Tibial nerve (tissue), 4 donors: ENCODE results near the gene ESYT2. TPM values are rescaled to one million over a fixed set of nuclear protein-coding genes. Genes with fewer than 3 reads are reported as not detected.

ENCODE experiments used
- DNase-seq, 2 donors: peaks; one replicate each; pipeline ENCODE4 v3.0.0-alpha.2; 2019; ENCODE audit warnings: low spot score in 2 of 2
- H3K27ac ChIP-seq, 4 donors: fragments of 200-600 bp; sonication (generic) in 3 of 4; one replicate each; pipeline ENCODE4 v1.5.1; 2017 to 2019; ENCODE audit warnings: mild to moderate bottlenecking in 1 of 4
- H3K27me3 ChIP-seq, 2 donors: fragments of 200-600 bp; sonication (generic) in 1 of 2; one replicate each; pipeline versions ENCODE4 v1.5.1 to v1.6.0; 2017 to 2019
- H3K36me3 ChIP-seq, 3 donors: fragments of 200-600 bp; sonication (generic); one replicate each; pipeline ENCODE4 v1.5.1; 2018 to 2019
- H3K4me1 ChIP-seq, 4 donors: fragments of 200-600 bp; sonication (generic) in 3 of 4; one replicate each; pipeline ENCODE4 v1.5.1; 2017 to 2019
- H3K4me3 ChIP-seq, 4 donors: fragments of 200-600 bp; sonication (generic) in 3 of 4; one replicate each; pipeline ENCODE4 v1.5.1; 2017 to 2019; ENCODE audit warnings: mild to moderate bottlenecking in 1 of 4, moderate library complexity in 1 of 4
- H3K9me3 ChIP-seq, 4 donors: fragments of 200-600 bp; sonication (generic) in 3 of 4; one replicate each; pipeline ENCODE4 v1.5.1; 2017 to 2019
- EP300 ChIP-seq, 2 donors: sonication (generic); formaldehyde crosslinking; IDR thresholded peaks; one replicate each; pipeline ENCODE4 v1.6.1; 2017; ENCODE audit warnings: antibody characterized with exemption in 2 of 2, mild to moderate bottlenecking in 1 of 2
- POLR2A ChIP-seq, 2 donors: fragments of 450-650 bp; IDR thresholded peaks; one replicate each; pipeline ENCODE4 v1.6.1; 2017; ENCODE audit warnings: antibody characterized with exemption in 2 of 2, mild to moderate bottlenecking in 2 of 2, moderate library complexity in 2 of 2
- whole genome bisulfite sequencing, 2 donors: methylation state at CpG; one replicate each; pipeline ENCODE4 v1.1.5; 2018; 5-methylcytosine and 5-hydroxymethylcytosine counted together
- total RNA-seq, 4 donors: library from RNA; depleted of rRNA; stranded (reverse); fragments of >200 nt; gene quantifications; one replicate each; pipeline ENCODE4 v1.1.0, GENCODE V29; 2016
- TF ChIP-seq, protein P1 (sequence below), 5 experiments: fragments of 200-600 bp in 3 of 5; fragments of 450-650 bp in 2 of 5; sonication (generic) in 3 of 5; IDR thresholded peaks; one replicate each; pipeline ENCODE4 v1.5.1; 2016 to 2019; ENCODE audit warnings: antibody characterized with exemption in 5 of 5, mild to moderate bottlenecking in 3 of 5, moderate library complexity in 2 of 5

ESYT2 gene
- total RNA-seq, 4 donors from 2014 or later, result 91.0 to 124 (median 114) TPM

DNA sequence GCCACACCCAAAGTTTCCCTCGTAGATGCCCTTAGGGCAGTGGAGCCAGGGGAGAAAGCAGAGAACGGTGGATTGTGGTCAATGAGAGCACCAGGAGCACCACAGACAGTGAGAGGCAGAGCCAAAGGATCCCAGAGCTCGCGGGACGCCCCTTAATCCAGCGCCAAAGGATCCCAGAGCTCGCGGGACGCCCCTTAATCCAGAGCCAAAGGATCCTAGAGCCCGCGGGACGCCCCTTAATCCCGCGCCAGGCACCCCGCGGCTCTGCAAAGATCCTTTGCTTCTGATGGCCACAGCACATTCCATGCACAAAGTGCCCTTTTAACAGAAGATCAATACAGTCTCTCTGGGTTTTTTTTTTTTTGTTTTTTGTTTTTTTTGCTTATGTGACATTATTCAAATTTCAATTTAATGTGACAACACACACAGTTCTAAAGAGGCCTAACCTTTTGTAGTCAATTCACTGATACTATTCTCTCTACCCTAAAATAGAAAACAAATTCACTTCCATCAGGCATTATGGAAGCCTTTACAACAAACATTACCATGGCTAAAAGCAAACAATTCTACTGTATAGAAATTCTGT is 71.8 kb downstream of the ESYT2 start:
- H3K27me3 ChIP-seq, result no peaks in the 10 kb centered on the region
- H3K4me3 ChIP-seq, result no peak overlapping the region
- TF ChIP-seq POLR2A (IDR thresholded peaks at IDR 0.05), result no peak
- TF ChIP-seq, protein P1, sequence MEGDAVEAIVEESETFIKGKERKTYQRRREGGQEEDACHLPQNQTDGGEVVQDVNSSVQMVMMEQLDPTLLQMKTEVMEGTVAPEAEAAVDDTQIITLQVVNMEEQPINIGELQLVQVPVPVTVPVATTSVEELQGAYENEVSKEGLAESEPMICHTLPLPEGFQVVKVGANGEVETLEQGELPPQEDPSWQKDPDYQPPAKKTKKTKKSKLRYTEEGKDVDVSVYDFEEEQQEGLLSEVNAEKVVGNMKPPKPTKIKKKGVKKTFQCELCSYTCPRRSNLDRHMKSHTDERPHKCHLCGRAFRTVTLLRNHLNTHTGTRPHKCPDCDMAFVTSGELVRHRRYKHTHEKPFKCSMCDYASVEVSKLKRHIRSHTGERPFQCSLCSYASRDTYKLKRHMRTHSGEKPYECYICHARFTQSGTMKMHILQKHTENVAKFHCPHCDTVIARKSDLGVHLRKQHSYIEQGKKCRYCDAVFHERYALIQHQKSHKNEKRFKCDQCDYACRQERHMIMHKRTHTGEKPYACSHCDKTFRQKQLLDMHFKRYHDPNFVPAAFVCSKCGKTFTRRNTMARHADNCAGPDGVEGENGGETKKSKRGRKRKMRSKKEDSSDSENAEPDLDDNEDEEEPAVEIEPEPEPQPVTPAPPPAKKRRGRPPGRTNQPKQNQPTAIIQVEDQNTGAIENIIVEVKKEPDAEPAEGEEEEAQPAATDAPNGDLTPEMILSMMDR (IDR thresholded peaks at IDR 0.05), result no peak
- TF ChIP-seq EP300 (IDR thresholded peaks at IDR 0.05), result no peak
- H3K4me1 ChIP-seq, result peaks cover 0 to 5% (median 0%) of the 10 kb centered on the region in 4 donors
- peaks cover 0 to 87% (median 5%) of the 10 kb centered on the region in 3 donors for H3K36me3 ChIP-seq
- WGBS, 2 donors, result 89 to 90% methylated on average over 16 of the region's 16 CpGs
- no peaks in the 10 kb centered on the region for H3K9me3 ChIP-seq
- no peak overlapping the region for H3K27ac ChIP-seq
- DNase-seq, result no peak

DNA sequence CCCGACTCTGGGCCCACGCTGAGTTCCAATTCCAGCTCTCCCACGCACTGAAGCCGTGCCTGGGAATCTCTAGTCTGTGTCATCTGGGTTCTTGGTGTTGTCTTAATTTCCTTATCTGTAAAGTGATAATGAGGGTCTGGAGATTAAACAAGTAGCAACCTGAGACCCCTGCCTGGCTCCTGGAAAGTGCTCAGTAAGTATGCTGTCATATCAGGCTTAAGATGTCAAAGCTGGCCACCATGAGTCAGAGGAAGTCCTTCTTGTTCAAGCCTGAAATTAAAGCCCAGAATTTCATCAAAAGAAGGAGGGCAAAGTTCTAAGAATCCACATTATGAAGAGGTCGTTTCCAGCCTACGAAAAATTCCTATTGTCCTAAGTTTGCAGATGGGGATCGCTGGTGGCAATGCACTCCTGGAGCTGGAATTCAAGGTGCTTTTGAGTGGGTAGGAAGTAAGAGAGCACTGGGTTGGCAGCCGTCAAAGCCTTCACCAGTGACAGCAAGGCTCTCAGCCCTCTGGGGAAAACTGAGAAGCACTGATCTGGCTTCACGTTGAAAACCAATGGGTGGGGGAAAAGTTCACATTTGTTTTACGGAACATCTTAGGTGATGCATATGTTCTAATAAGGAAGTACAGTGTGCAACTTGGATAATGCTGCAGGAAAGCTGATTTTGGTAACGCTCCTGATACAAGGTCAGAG is 74.4 kb downstream of the ESYT2 start:
- Histone ChIP-seq H3K9me3 (no peaks in the 10 kb centered on the region), H3K27me3 (no peaks in the 10 kb centered on the region), H3K27ac (no peak overlapping the region), H3K4me1 (peaks cover 0 to 5% (median 0%) of the 10 kb centered on the region in 4 donors), H3K36me3 (peaks cover 0 to 68% (median 5%) of the 10 kb centered on the region in 3 donors), H3K4me3 (no peak overlapping the region)
- 76 to 82% methylated on average over 11 of the region's 11 CpGs for WGBS, 2 donors
- no peak for DNase-seq
- no peak for TF ChIP-seq EP300 (IDR thresholded peaks at IDR 0.05)
- TF ChIP-seq, protein P1 (IDR thresholded peaks at IDR 0.05), result no peak

DNA sequence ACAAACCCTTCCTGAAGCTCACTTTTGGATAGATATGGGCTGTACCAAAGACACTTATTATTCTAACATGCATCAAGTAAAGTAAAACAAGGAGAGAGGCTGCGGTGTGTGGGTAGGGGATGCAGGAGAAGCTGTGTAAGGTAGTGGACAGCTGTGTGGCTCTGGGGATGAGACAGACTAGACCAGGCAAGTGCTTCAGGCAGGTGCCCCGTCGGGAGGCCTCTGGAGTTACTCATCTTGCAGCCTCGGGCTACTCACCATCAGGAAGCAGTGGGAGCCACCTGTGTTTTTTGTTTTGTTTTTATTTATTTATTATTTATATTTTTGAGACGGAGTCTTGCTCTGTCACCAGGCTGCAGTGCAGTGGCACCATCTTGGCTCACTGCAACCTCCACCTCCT is 75.4 kb downstream of the ESYT2 start:
- Histone ChIP-seq H3K4me1 (peaks cover 0 to 5% (median 0%) of the 10 kb centered on the region in 4 donors), H3K36me3 (peaks cover 0 to 66% (median 2%) of the 10 kb centered on the region in 3 donors), H3K4me3 (no peak overlapping the region), H3K27me3 (no peaks in the 10 kb centered on the region), H3K9me3 (no peaks in the 10 kb centered on the region), H3K27ac (no peak overlapping the region)
- TF ChIP-seq, protein P1 (IDR thresholded peaks at IDR 0.05), result no peak
- TF ChIP-seq POLR2A (IDR thresholded peaks at IDR 0.05) (no peak), EP300 (IDR thresholded peaks at IDR 0.05) (no peak)
- 96 to 97% methylated on average over 5 of the region's 5 CpGs for WGBS, 2 donors
- DNase-seq, result no peak

DNA sequence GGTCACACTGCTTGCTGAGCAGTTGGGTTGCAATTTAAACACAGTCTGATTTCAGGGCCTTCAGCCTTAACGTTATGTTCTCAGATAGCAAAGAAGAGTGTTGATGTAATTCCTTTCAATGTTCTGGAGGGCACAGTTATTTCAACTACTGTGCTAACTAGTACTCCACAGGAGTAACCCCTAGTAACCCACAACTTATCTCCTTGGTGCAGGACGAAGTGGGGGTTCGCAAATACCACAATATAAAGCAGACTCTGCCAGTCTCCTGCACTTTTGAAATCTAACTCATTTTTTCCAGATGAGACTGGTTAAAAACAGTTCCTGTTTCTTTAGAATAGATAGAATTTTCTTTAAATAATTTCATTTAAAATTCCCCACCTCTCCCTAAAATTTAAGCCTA is 77.6 kb downstream of the ESYT2 start:
- peaks cover 0 to 67% (median 0%) of the 10 kb centered on the region in 3 donors for H3K36me3 ChIP-seq
- WGBS, 2 donors, result 83 to 86% methylated on average over 3 of the region's 3 CpGs
- H3K27ac ChIP-seq, result no peak overlapping the region
- H3K4me3 ChIP-seq, result no peak overlapping the region
- TF ChIP-seq, protein P1 (IDR thresholded peaks at IDR 0.05), result no peak
- TF ChIP-seq POLR2A (IDR thresholded peaks at IDR 0.05), result no peak
- TF ChIP-seq EP300 (IDR thresholded peaks at IDR 0.05), result no peak
- H3K4me1 ChIP-seq, result peaks cover 0 to 5% (median 0%) of the 10 kb centered on the region in 4 donors
- DNase-seq, result no peak
- H3K27me3 ChIP-seq, result no peaks in the 10 kb centered on the region
- H3K9me3 ChIP-seq, result no peaks in the 10 kb centered on the region

DNA sequence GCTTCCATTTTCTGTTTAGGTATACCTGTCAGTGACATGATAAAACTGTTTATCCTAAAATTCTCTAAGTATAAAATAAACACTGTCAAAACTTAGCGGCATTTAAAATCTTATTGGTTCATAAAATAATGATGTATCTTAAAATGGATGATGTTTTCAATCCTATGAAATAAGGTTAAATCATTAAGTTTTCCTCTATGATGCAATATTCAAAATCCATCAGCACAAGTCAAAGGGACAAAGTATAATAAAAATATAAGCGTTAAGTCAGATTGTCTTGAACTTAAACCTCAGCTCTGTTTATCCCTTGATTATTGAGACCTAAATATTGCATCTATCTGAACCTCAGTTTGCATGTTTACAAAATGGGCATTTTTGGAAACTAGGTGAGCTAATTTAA is 78.1 kb downstream of the ESYT2 start:
- H3K27ac ChIP-seq, result no peak overlapping the region
- TF ChIP-seq EP300 (IDR thresholded peaks at IDR 0.05), result no peak
- no peaks in the 10 kb centered on the region for H3K27me3 ChIP-seq
- H3K4me3 ChIP-seq, result no peak overlapping the region
- DNase-seq, result no peak
- WGBS, 2 donors, result 95% methylated on average over 2 of the region's 2 CpGs
- H3K4me1 ChIP-seq, result peaks cover 0 to 5% (median 0%) of the 10 kb centered on the region in 4 donors
- H3K36me3 ChIP-seq, result peaks cover 0 to 67% (median 0%) of the 10 kb centered on the region in 3 donors
- no peaks in the 10 kb centered on the region for H3K9me3 ChIP-seq
